Measurements from ENCODE around the gene CHMP2A.
"Not testable (repeated sequence)": the region's sequence is repeated elsewhere in the genome, so short reads cannot be mapped to it uniquely, and the experiment has no call there.

CHMP2A gene

GRCh38 chr19:58553799-58554493, 959 bp downstream of the CHMP2A start:
- no peak for DNase-seq

GRCh38 chr19:58552655-58553054, 2.2 kb downstream of the CHMP2A start:
- no peak for DNase-seq

- no peak for DNase-seq
These were observed 3.1 kb downstream of the CHMP2A start for GRCh38 chr19:58551577-58552471.

GRCh38 chr19:58551123-58551497, 3.8 kb downstream of the CHMP2A start:
- DNase-seq = no peak

- DNase-seq = no peak
These were observed 4.4 kb downstream of the CHMP2A start for GRCh38 chr19:58550362-58551122.

GRCh38 chr19:58549664-58550361, 5.1 kb downstream of the CHMP2A start:
- no peak for DNase-seq

GRCh38 chr19:58548859-58549663, 5.8 kb downstream of the CHMP2A start:
- no peak for DNase-seq

- DNase-seq = no peak
These were observed 7.3 kb downstream of the CHMP2A start for GRCh38 chr19:58547323-58548312.

- DNase-seq = no peak
These were observed 8.8 kb downstream of the CHMP2A start for GRCh38 chr19:58546019-58546530.

GRCh38 chr19:58545286-58546018, 9.5 kb downstream of the CHMP2A start:
- no peak for DNase-seq

GRCh38 chr19:58544591-58545285, 10.2 kb downstream of the CHMP2A start:
- DNase-seq = no peak

- DNase-seq = no peak
These were observed 10.9 kb downstream of the CHMP2A start, which contains the start of gene TRIM28 for GRCh38 chr19:58543826-58544590. Gene TRIM28 (plus strand): TSS chr19:58544064. CDS start chr19:58544758, 694 bp downstream.

- DNase-seq = not testable (repeated sequence)
These were observed 12.1 kb downstream of the CHMP2A start for GRCh38 chr19:58542641-58543372.

GRCh38 chr19:58539169-58539559, 15.7 kb downstream of the CHMP2A start:
- not testable (repeated sequence) for DNase-seq

- peak in 1 of 2 donors; percentile 69 for DNase-seq
These were observed 16.4 kb downstream of the CHMP2A start for GRCh38 chr19:58538257-58539168.
